Measurements from ENCODE around the gene MTF2. TPM values are rescaled to one million over a fixed set of nuclear protein-coding genes. Genes with fewer than 3 reads are reported as not detected.

Gene MTF2
- polyA plus RNA-seq, 3 donors: 16.0 to 56.3 (median 32.5) TPM

DNA sequence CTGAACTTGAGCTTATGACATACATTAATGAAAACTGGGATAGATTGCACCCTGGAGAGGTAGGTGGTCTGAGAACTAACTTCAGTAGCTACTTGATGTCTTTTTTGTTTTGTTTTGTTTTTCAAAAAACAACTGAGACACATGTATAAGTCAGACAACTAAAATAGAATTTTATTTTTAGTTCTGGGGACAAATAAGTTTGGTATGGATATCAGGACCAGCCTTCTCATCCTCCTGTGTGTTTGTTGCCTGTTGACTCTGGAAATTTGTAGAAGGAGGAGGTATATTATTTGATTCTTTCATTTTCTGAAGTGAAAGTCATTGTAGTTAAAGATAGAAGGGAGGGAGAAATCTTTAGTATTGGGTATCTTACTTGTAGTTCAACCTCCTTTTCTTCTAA lies 41.5 kb downstream of the MTF2 start:
- no peak for TF ChIP-seq CTCF (IDR thresholded peaks at IDR 0.05)

GRCh38 chr1:93123201-93123783 lies 44.2 kb downstream of the MTF2 start:
- no peak overlapping the region for H3K4me3 ChIP-seq (replicated peaks in 1 of 3; ENCODE audit: low read depth in 2 of 3, low read length in 3 of 3)
- H3K27me3 ChIP-seq (ENCODE audit: control insufficient read depth in 2 of 2, insufficient read depth in 2 of 2, low read length in 2 of 2): no peaks in the 10 kb centered on the region
- H3K79me2 ChIP-seq (ENCODE audit: insufficient read depth, low read length): no peaks in the 10 kb centered on the region
- H3K27me3 Mint-ChIP-seq (ENCODE audit: low read depth in 3 of 3): no peaks in the 10 kb centered on the region
- H3K27ac ChIP-seq (ENCODE audit: low read depth in 1 of 2, low read length in 2 of 2): no peak overlapping the region
- intact Hi-C loops (cut with micrococcal nuclease): no loop called here
- no CpG with 5 or more reads among the region's 4 CpGs for WGBS (ENCODE audit: insufficient coverage)
- H3K9ac ChIP-seq (ENCODE audit: insufficient read depth, low read length, poor library complexity, severe bottlenecking): no peak overlapping the region
- no peaks in the 10 kb centered on the region for H4K20me1 ChIP-seq (ENCODE audit: insufficient read depth, low read length)
- H3K4me1 Mint-ChIP-seq: peaks cover 10% of the 10 kb centered on the region
- H3K9me3 Mint-ChIP-seq: no peaks in the 10 kb centered on the region
- H3K4me1 ChIP-seq (ENCODE audit: control insufficient read depth in 1 of 2, insufficient read depth in 2 of 2, low read length in 2 of 2): no peaks in the 10 kb centered on the region
- H3K4me2 ChIP-seq (replicated peaks; ENCODE audit: extremely low read depth, low read length, poor library complexity, severe bottlenecking): no peak overlapping the region
- no peak overlapping the region for H2AFZ ChIP-seq (ENCODE audit: insufficient read depth, low read depth, low read length, poor library complexity, severe bottlenecking)
- peaks cover 35 to 53% of the 10 kb centered on the region in 2 donors for H3K36me3 ChIP-seq (replicated peaks in 1 of 2; ENCODE audit: control insufficient read depth in 1 of 2, insufficient read depth in 2 of 2, low read length in 2 of 2)
- DNase-seq: no peak
- H3K9me3 ChIP-seq (replicated peaks in 1 of 2; ENCODE audit: control insufficient read depth in 1 of 2, insufficient read depth in 1 of 2, low read length in 2 of 2): no peaks in the 10 kb centered on the region
- H3K36me3 Mint-ChIP-seq: peaks cover 43 to 52% of the 10 kb centered on the region in 2 donors
- no peak overlapping the region for H3K27ac Mint-ChIP-seq
- H3K4me3 Mint-ChIP-seq: no peak overlapping the region
- TF ChIP-seq CTCF (IDR thresholded peaks at IDR 0.05): no peak

More for the DNA sequence above, 41.5 kb downstream of the MTF2 start:
- Histone ChIP-seq H3K4me1 (ENCODE audit: control insufficient read depth in 1 of 2, insufficient read depth in 2 of 2, low read length in 2 of 2) (no peaks in the 10 kb centered on the region), H3K79me2 (ENCODE audit: insufficient read depth, low read length) (no peaks in the 10 kb centered on the region), H3K4me2 (replicated peaks; ENCODE audit: extremely low read depth, low read length, poor library complexity, severe bottlenecking) (no peak overlapping the region), H3K9me3 (replicated peaks in 1 of 2; ENCODE audit: control insufficient read depth in 1 of 2, insufficient read depth in 1 of 2, low read length in 2 of 2) (no peaks in the 10 kb centered on the region), H3K27ac (ENCODE audit: low read depth in 1 of 2, low read length in 2 of 2) (no peak overlapping the region), H3K27me3 (ENCODE audit: control insufficient read depth in 2 of 2, insufficient read depth in 2 of 2, low read length in 2 of 2) (no peaks in the 10 kb centered on the region), H3K4me3 (replicated peaks in 1 of 3; ENCODE audit: low read depth in 2 of 3, low read length in 3 of 3) (no peak overlapping the region), H4K20me1 (ENCODE audit: insufficient read depth, low read length) (no peaks in the 10 kb centered on the region), H2AFZ (ENCODE audit: insufficient read depth, low read depth, low read length, poor library complexity, severe bottlenecking) (no peak overlapping the region), H3K9ac (ENCODE audit: insufficient read depth, low read length, poor library complexity, severe bottlenecking) (no peak overlapping the region), H3K36me3 (replicated peaks in 1 of 2; ENCODE audit: control insufficient read depth in 1 of 2, insufficient read depth in 2 of 2, low read length in 2 of 2) (peaks cover 47 to 56% of the 10 kb centered on the region in 2 donors)
- H3K27me3 Mint-ChIP-seq (ENCODE audit: low read depth in 3 of 3): no peaks in the 10 kb centered on the region
- DNase-seq: no peak
- H3K9me3 Mint-ChIP-seq: no peaks in the 10 kb centered on the region
- H3K4me3 Mint-ChIP-seq: no peak overlapping the region
- peaks cover 52 to 61% of the 10 kb centered on the region in 2 donors for H3K36me3 Mint-ChIP-seq
- H3K27ac Mint-ChIP-seq: peak overlapping the region in 1 of 7 donors; percentile 33
- peaks cover 10% of the 10 kb centered on the region for H3K4me1 Mint-ChIP-seq
- intact Hi-C loops (cut with micrococcal nuclease): no loop called here
